Measurements from ENCODE around the gene ANO10.
"Not testable (repeated sequence)": the region's sequence is repeated elsewhere in the genome, so short reads cannot be mapped to it uniquely, and the experiment has no call there.

- not testable (repeated sequence) for TF ChIP-seq EZH2 (IDR thresholded peaks at IDR 0.05; ENCODE audit: borderline replicate concordance, low read depth, low read length, severe bottlenecking); CTCF (IDR thresholded peaks at IDR 0.05; ENCODE audit: borderline replicate concordance, extremely low read depth, low read length, poor library complexity, severe bottlenecking)
These were observed 29.9 kb downstream of the ANO10 start for GRCh38 chr3:43591866-43592265.

Data from DND-41 (cell line).